Nephron progenitor cell (in vitro differentiated cells): Measurements from ENCODE around the gene CUL9.
"Not testable (repeated sequence)": the region's sequence is repeated elsewhere in the genome, so short reads cannot be mapped to it uniquely, and the experiment has no call there.

Experiments used
- DNase-seq: peaks from one replicate; pipeline ENCODE4 v3.0.0; 2021
- H3K27ac Mint-ChIP-seq: 2 replicates; pipeline ENCODE4 v1.8.0; 2021; ENCODE audit warnings: mild to moderate bottlenecking, moderate library complexity, mixed read lengths
- H3K27me3 Mint-ChIP-seq: 2 replicates; pipeline ENCODE4 v1.8.0; 2021; ENCODE audit warnings: mild to moderate bottlenecking, low read depth, mixed read lengths; ENCODE audit not compliant: poor library complexity
- H3K36me3 Mint-ChIP-seq: 2 replicates; pipeline ENCODE4 v1.8.0; 2021; ENCODE audit warnings: low read depth, mixed read lengths
- H3K4me1 Mint-ChIP-seq: 2 replicates; pipeline ENCODE4 v1.8.0; 2021; ENCODE audit warnings: mixed read lengths
- H3K4me3 Mint-ChIP-seq: 2 replicates; pipeline ENCODE4 v1.8.0; 2021; ENCODE audit warnings: mild to moderate bottlenecking, moderate library complexity, mixed read lengths
- H3K9me3 Mint-ChIP-seq: 2 replicates; pipeline ENCODE4 v1.8.0; 2021; ENCODE audit warnings: mild to moderate bottlenecking, moderate library complexity, mixed read lengths
- TF ChIP-seq, protein P1 (sequence below): fragments of 200-600 bp; sonication (generic); IDR thresholded peaks from 2 replicates; pipeline ENCODE4 v1.5.0; 2021; ENCODE audit warnings: antibody characterized with exemption

Gene CUL9

DNA sequence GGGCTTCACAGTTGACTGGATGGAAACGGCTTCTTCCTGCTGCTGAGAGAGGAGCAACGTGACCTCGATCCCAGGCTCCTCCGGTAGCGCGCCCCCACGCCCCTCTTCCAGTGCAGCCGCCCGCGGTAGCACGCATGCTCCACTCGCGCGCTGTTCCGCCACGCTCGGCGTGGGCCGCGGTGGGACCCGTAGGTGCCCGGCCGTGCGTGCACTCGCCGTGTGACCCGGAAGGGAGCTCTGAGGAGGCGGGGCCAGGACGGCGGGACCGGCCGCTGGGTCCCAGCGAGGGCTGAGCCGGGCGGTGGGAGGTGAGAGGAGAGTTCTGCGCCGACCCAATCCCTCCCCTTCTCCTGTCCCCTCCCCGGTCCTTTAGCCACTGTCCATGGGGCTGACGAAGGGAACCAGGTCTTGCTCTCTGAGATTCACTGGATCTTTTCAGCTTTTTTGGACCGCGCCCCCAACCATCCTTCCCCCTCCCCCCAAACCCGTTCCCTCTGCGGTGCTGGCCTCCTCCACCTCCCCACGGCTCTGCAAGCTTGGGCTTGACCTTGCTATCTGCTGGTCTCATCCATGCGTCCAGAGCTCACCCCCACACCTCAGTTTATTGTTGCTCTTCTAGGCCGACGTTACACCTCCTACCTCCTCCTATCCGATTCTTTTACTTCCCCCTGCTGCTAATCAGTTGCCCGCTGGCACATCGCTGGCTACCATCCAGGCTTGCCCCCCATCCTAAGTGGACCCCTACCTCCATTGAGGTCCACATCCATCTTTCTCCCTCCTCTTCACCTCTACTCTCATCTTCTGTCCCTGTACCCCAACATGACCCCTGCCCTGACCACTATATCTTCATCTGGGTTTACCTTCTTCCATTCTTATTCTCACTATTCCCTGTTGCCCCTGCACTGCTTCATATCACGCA lies at the start of gene CUL9:
CUL9 (plus strand) TSS at position 255 of the 919 bp plus-strand sequence. CDS start 2,115 bp downstream, outside the sequence.
- Mint-ChIP-seq H3K27ac (peak within 1 kb of the TSS; percentile 96), H3K4me1 (peaks cover 56% of the 10 kb centered on the region), H3K27me3 (no peaks in the 10 kb centered on the region), H3K36me3 (peaks cover 36% of the 10 kb centered on the region), H3K4me3 (peak within 1 kb of the TSS; percentile 91), H3K9me3 (no peaks in the 10 kb centered on the region)
- TF ChIP-seq, protein P1, sequence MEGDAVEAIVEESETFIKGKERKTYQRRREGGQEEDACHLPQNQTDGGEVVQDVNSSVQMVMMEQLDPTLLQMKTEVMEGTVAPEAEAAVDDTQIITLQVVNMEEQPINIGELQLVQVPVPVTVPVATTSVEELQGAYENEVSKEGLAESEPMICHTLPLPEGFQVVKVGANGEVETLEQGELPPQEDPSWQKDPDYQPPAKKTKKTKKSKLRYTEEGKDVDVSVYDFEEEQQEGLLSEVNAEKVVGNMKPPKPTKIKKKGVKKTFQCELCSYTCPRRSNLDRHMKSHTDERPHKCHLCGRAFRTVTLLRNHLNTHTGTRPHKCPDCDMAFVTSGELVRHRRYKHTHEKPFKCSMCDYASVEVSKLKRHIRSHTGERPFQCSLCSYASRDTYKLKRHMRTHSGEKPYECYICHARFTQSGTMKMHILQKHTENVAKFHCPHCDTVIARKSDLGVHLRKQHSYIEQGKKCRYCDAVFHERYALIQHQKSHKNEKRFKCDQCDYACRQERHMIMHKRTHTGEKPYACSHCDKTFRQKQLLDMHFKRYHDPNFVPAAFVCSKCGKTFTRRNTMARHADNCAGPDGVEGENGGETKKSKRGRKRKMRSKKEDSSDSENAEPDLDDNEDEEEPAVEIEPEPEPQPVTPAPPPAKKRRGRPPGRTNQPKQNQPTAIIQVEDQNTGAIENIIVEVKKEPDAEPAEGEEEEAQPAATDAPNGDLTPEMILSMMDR, result no peak
- DNase-seq, result peak; percentile 79

GRCh38 chr6:43138267-43138666 lies 43.7 kb upstream of the CUL9 start:
- Mint-ChIP-seq H3K36me3 (peaks cover 20% of the 10 kb centered on the region), H3K27ac (no peak overlapping the region), H3K4me3 (no peak overlapping the region), H3K9me3 (no peaks in the 10 kb centered on the region), H3K27me3 (no peaks in the 10 kb centered on the region), H3K4me1 (peaks cover 20% of the 10 kb centered on the region)
- TF ChIP-seq, protein P1, result no peak
- DNase-seq, result no peak

GRCh38 chr6:43139973-43140372 lies 42.0 kb upstream of the CUL9 start:
- Mint-ChIP-seq H3K4me1 (peaks cover 28% of the 10 kb centered on the region), H3K27ac (peak overlapping the region; percentile 83), H3K36me3 (peaks cover 15% of the 10 kb centered on the region)
- not testable (repeated sequence) for H3K4me3 Mint-ChIP-seq, H3K9me3 Mint-ChIP-seq, H3K27me3 Mint-ChIP-seq, DNase-seq

GRCh38 chr6:43141644-43142043 lies 40.4 kb upstream of the CUL9 start:
- DNase-seq, result no peak
- H3K36me3 Mint-ChIP-seq, result peaks cover 26% of the 10 kb centered on the region

GRCh38 chr6:43142101-43142500 lies 39.9 kb upstream of the CUL9 start:
- H3K27ac Mint-ChIP-seq, result peak overlapping the region; percentile 80

More at GRCh38 chr6:43141644-43142043, 40.4 kb upstream of the CUL9 start:
- H3K4me3 Mint-ChIP-seq, result no peak overlapping the region
- no peaks in the 10 kb centered on the region for H3K27me3 Mint-ChIP-seq
- TF ChIP-seq, protein P1, result no peak
- no peak overlapping the region for H3K27ac Mint-ChIP-seq
- H3K9me3 Mint-ChIP-seq, result no peaks in the 10 kb centered on the region
- H3K4me1 Mint-ChIP-seq, result peaks cover 28% of the 10 kb centered on the region

More at GRCh38 chr6:43142101-43142500, 39.9 kb upstream of the CUL9 start:
- H3K4me1 Mint-ChIP-seq, result peaks cover 28% of the 10 kb centered on the region
- TF ChIP-seq, protein P1, result no peak
- H3K4me3 Mint-ChIP-seq, result no peak overlapping the region
- no peak for DNase-seq
- no peaks in the 10 kb centered on the region for H3K9me3 Mint-ChIP-seq
- H3K36me3 Mint-ChIP-seq, result peaks cover 23% of the 10 kb centered on the region
- no peaks in the 10 kb centered on the region for H3K27me3 Mint-ChIP-seq
